D721Med (cell line): ENCODE data around the gene MYOZ2.

ENCODE experiments used
- DNase-seq: peaks from one replicate; pipeline ENCODE4 v3.0.0; 2011; ENCODE audit warnings: low spot score; ENCODE audit not compliant: insufficient read length
- FAIRE-seq: peaks from 2 replicates; lab custom pipeline; 2011; peaks lifted over from hg19 to GRCh38; lab: Jason Lieb, UNC
- CTCF ChIP-seq: IDR thresholded peaks from 2 replicates; pipeline ENCODE4 v1.5.1; 2012; ENCODE audit warnings: mild to moderate bottlenecking, control low read depth; ENCODE audit not compliant: insufficient read depth; ENCODE audit errors: missing control alignments

MYOZ2 gene

GRCh38 chr4:119189638-119190037 is 54.0 kb downstream of the MYOZ2 start:
- DNase-seq (no peak), FAIRE-seq (no peak)
- TF ChIP-seq CTCF: no peak

- no peak for FAIRE-seq
- no peak for DNase-seq
Measured at GRCh38 chr4:119190354-119190753, 54.7 kb downstream of the MYOZ2 start.

GRCh38 chr4:119191505-119191904 is 55.9 kb downstream of the MYOZ2 start:
- no peak for TF ChIP-seq CTCF
- DNase-seq: no peak
- no peak for FAIRE-seq

More at GRCh38 chr4:119190354-119190753, 54.7 kb downstream of the MYOZ2 start:
- no peak for TF ChIP-seq CTCF

DNA sequence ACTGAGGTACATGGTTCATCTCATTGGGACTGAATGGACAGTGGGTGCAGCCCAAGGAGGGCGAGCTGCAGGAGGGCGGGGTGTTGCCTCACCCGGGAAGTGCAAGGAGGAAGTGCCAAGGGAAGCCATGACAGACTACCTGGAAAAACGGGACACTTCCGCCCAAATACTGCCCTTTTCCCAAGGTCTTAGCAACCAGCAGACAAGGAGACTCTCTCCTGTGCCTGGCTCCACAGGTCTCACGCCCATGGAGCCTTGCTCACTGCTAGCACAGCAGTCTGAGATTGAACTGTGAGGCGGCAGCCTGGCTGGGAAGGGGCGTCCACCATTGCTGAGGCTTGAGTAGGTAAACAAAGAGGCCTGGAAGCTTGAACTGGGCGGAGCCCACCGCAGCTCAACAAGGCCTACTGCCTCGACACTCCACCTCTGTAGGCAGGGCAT is 62.2 kb downstream of the MYOZ2 start:
- FAIRE-seq: no peak
- no peak for TF ChIP-seq CTCF

DNA sequence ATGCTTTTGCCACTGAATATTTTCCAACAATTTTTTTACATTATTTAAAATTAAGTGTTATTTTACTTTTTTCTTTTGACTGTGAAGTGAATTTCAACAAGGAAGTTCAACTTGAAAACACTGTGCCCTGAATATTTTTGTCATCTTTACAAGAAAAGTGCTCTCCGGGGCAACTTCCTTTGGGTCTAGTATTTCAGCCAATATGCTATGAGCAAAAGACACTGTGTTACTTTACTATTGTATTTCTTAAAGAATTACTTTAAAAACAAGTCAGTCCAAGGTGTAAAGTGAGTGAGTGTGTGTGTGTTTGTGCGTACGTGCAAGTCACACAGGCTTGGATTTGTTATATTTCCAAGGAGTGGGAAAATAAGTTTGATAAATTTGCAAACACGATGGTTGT is 69.3 kb downstream of the MYOZ2 start:
- no peak for TF ChIP-seq CTCF
- FAIRE-seq (no peak), DNase-seq (no peak)

More for the DNA sequence above, 62.2 kb downstream of the MYOZ2 start:
- DNase-seq: no peak

GRCh38 chr4:119205690-119206089 is 70.1 kb downstream of the MYOZ2 start:
- no peak for TF ChIP-seq CTCF
- FAIRE-seq: no peak

GRCh38 chr4:119206178-119206577 is 70.5 kb downstream of the MYOZ2 start:
- FAIRE-seq (no peak), DNase-seq (no peak)
- no peak for TF ChIP-seq CTCF

More at GRCh38 chr4:119205690-119206089, 70.1 kb downstream of the MYOZ2 start:
- DNase-seq: no peak
